K562 (cell line): ENCODE data around the gene BDNF. TPM values are rescaled to one million over a fixed set of nuclear protein-coding genes. Genes with fewer than 3 reads are reported as not detected.

Experiments
- ARID2 ChIP-seq: fragments of 450-650 bp; IDR thresholded peaks from 2 replicates; pipeline ENCODE4 v1.6.1; 2017; ENCODE audit warnings: antibody characterized with exemption, mild to moderate bottlenecking
- BRCA1 ChIP-seq, 2 experiments: fragments of 450-650 bp in 1 of 2; sonication (generic) in 1 of 2; formaldehyde crosslinking in 1 of 2; IDR thresholded peaks; 2 replicates each; pipeline versions ENCODE4 v1.5.0 to v1.6.1; 2017 to 2020; ENCODE audit warnings: mild to moderate bottlenecking in 1 of 2, missing genetic modification reagents in 1 of 2
- CTCF ChIP-seq, 3 experiments: IDR thresholded peaks in 2 of 3; conservative IDR thresholded peaks in 1 of 3; 2 replicates each; pipeline ENCODE4 v1.5.1; 2011 to 2012; ENCODE audit warnings: low read length in 3 of 3, mild to moderate bottlenecking in 3 of 3, control low read depth in 2 of 3, improper control_type of control experiment in 1 of 3, inconsistent platforms in 1 of 3, low read depth in 1 of 3, mixed read lengths in 1 of 3, moderate library complexity in 1 of 3; ENCODE audit not compliant: insufficient read depth in 2 of 3
- E2F5 ChIP-seq: sonication (generic); formaldehyde crosslinking; IDR thresholded peaks from 2 replicates; pipeline ENCODE4 v1.8.0; 2022; ENCODE audit warnings: mild to moderate bottlenecking, missing genetic modification reagents
- HDAC2 ChIP-seq: fragments of 450-650 bp; IDR thresholded peaks from 2 replicates; pipeline ENCODE4 v1.6.1; 2016; ENCODE audit warnings: mild to moderate bottlenecking
- KAT7 ChIP-seq: sonication (generic); formaldehyde crosslinking; IDR thresholded peaks from 2 replicates; pipeline ENCODE4 v1.8.0; 2022; ENCODE audit warnings: missing genetic modification reagents, mild to moderate bottlenecking, borderline replicate concordance
- REST ChIP-seq, 2 experiments: fragments of 450-650 bp; formaldehyde crosslinking in 1 of 2; IDR thresholded peaks; 2 replicates each; pipeline versions ENCODE4 v1.4.0 to v1.6.1; 2014 to 2020; ENCODE audit warnings: mild to moderate bottlenecking in 2 of 2, borderline replicate concordance in 1 of 2, low read depth in 1 of 2
- ZNF217 ChIP-seq: sonication (generic); formaldehyde crosslinking; IDR thresholded peaks from 2 replicates; pipeline ENCODE4 v1.8.0; 2022; ENCODE audit warnings: mild to moderate bottlenecking, missing genetic modification reagents
- ZNF609 ChIP-seq: sonication (generic); formaldehyde crosslinking; IDR thresholded peaks from 2 replicates; pipeline ENCODE4 v1.8.1; 2023; ENCODE audit warnings: missing genetic modification reagents, mild to moderate bottlenecking, borderline replicate concordance
- polyA plus RNA-seq, 8 experiments: library from polyadenylated mRNA; depleted of rRNA in 4 of 8; stranded (reverse) in 5 of 8; unstranded in 3 of 8; fragments of >200 nt; fragmentation: Nextera tagmentation in 2 of 8; fragmentation: Illumina TruSeq in 1 of 8; extraction: Ambion mirVana in 2 of 8; extraction: Trizol in 1 of 8; gene quantifications; 2 replicates each; pipeline versions ENCODE4 v1.2.1 to v1.2.3, GENCODE V29; 2011 to 2014; ENCODE audit warnings: inconsistent platforms in 1 of 8, missing spikeins in 1 of 8
- total RNA-seq, 7 experiments: library from RNA; depleted of rRNA in 6 of 7; stranded (reverse); fragments of >200 nt in 6 of 7; fragmentation: Illumina TruSeq in 2 of 7; extraction: Trizol in 2 of 7; gene quantifications; 2 replicates each; pipeline versions ENCODE4 v1.2.1 to v1.2.3, GENCODE V29; 2011 to 2021; ENCODE audit warnings: low replicate concordance in 1 of 7

BDNF gene
- total and polyA plus RNA-seq, 9 of the 15 experiments (the other 6 are each of a cell fraction or from before 2014, with no cell fraction given): 0.04 TPM; not detected in 8

GRCh38 chr11:27720277-27720830 is 20.1 kb upstream of the BDNF start (continued):
- TF ChIP-seq CTCF (IDR thresholded peaks at IDR 0.05 in 2 of 3, conservative IDR thresholded peaks at IDR 0.05 in 1 of 3; ENCODE audit: insufficient read depth in 2 of 3, low read depth in 1 of 3, low read length in 3 of 3): 0 out of 6 replicates have a peak, but pooled peaks of 1 of the 3 experiments have one; percentile 16
- TF ChIP-seq REST (IDR thresholded peaks at IDR 0.05; ENCODE audit: borderline replicate concordance): peak; percentile 98
- peak; percentile 95 for TF ChIP-seq REST (CRISPR knock-in tag; IDR thresholded peaks at IDR 0.05; ENCODE audit: low read depth)
- no peak for TF ChIP-seq ZNF609 (CRISPR knock-in tag)
- no peak for TF ChIP-seq E2F5 (CRISPR knock-in tag)
- 0 out of 2 replicates have a peak, but pooled peaks have one; percentile 26 for TF ChIP-seq HDAC2
- TF ChIP-seq BRCA1 (IDR thresholded peaks at IDR 0.05): no peak
- no peak for TF ChIP-seq BRCA1 (CRISPR knock-in tag; IDR thresholded peaks at IDR 0.05)
- no peak for TF ChIP-seq ZNF217 (CRISPR knock-in tag)
- TF ChIP-seq ARID2: no peak
- TF ChIP-seq KAT7 (CRISPR knock-in tag): no peak
